ENCODE measurements around the gene FILIP1. TPM values are rescaled to one million over a fixed set of nuclear protein-coding genes. Genes with fewer than 3 reads are reported as not detected.

The FILIP1 gene
- total RNA-seq, 1 experiment from 2014 or later, result 2.9 TPM

GRCh38 chr6:75539136-75539535 is 45.5 kb upstream of the FILIP1 start (continued):
- TF ChIP-seq ZNF317 (CRISPR knock-in tag; IDR thresholded peaks at IDR 0.05; ENCODE audit: borderline replicate concordance, low read depth) (no peak), ETV6 (CRISPR knock-in tag; IDR thresholded peaks at IDR 0.05) (no peak), NR3C1 (CRISPR knock-in tag; conservative IDR thresholded peaks at IDR 0.05; ENCODE audit: low read depth) (no peak), IRF1 (CRISPR knock-in tag; IDR thresholded peaks at IDR 0.05) (no peak), ZBTB43 (CRISPR knock-in tag; IDR thresholded peaks at IDR 0.05) (no peak), ATF2 (CRISPR knock-in tag; IDR thresholded peaks at IDR 0.05; ENCODE audit: borderline replicate concordance, low read depth) (no peak), IRF2 (CRISPR knock-in tag; IDR thresholded peaks at IDR 0.05; ENCODE audit: borderline replicate concordance, low read depth) (no peak), MAX (CRISPR knock-in tag; IDR thresholded peaks at IDR 0.05) (no peak), ELF4 (CRISPR knock-in tag; IDR thresholded peaks at IDR 0.05; ENCODE audit: low read depth) (no peak), SP1 (CRISPR knock-in tag; conservative IDR thresholded peaks at IDR 0.05) (no peak), CDX4 (CRISPR knock-in tag; IDR thresholded peaks at IDR 0.05; ENCODE audit: borderline replicate concordance) (no peak), PREB (CRISPR knock-in tag; IDR thresholded peaks at IDR 0.05; ENCODE audit: borderline replicate concordance) (no peak)

GRCh38 chr6:75532521-75532920 is 38.9 kb upstream of the FILIP1 start:
- 0 out of 2 replicates have a peak, but pooled peaks cover 6% of the 10 kb centered on the region for H3K9me3 Mint-ChIP-seq
- no peaks in the 10 kb centered on the region for H3K27me3 Mint-ChIP-seq (ENCODE audit: low read depth)
- CTCF ChIA-PET, result no interaction called here
- no peaks in the 10 kb centered on the region for H3K36me3 Mint-ChIP-seq
- POLR2A ChIA-PET, result no interaction called here
- ATAC-seq (no peak), DNase-seq (ENCODE audit: low spot score) (no peak)
- no peak overlapping the region for H3K27ac Mint-ChIP-seq
- no peak overlapping the region for H3K4me3 Mint-ChIP-seq
- peaks cover 9% of the 10 kb centered on the region for H3K4me1 Mint-ChIP-seq
- TF ChIP-seq ZSCAN18 (CRISPR knock-in tag; IDR thresholded peaks at IDR 0.05), result no peak
- no peak for TF ChIP-seq ZBTB21 (CRISPR knock-in tag; IDR thresholded peaks at IDR 0.05; ENCODE audit: borderline replicate concordance)
- no peak for TF ChIP-seq USF1 (CRISPR knock-in tag; IDR thresholded peaks at IDR 0.05)
- TF ChIP-seq ZNF121 (CRISPR knock-in tag; IDR thresholded peaks at IDR 0.05), result no peak
- no peak for TF ChIP-seq PRRX2 (CRISPR knock-in tag; IDR thresholded peaks at IDR 0.05)
- no peak for TF ChIP-seq ZNF425 (CRISPR knock-in tag; conservative IDR thresholded peaks at IDR 0.05)
- no peak for TF ChIP-seq PRDM15 (CRISPR knock-in tag; IDR thresholded peaks at IDR 0.05)
- no peak for TF ChIP-seq ZNF512 (CRISPR knock-in tag; IDR thresholded peaks at IDR 0.05; ENCODE audit: borderline replicate concordance)
- no peak for TF ChIP-seq ZNF423 (CRISPR knock-in tag; IDR thresholded peaks at IDR 0.05)
